B cell (primary cell): ENCODE data around the gene FGD1. TPM values are rescaled to one million over a fixed set of nuclear protein-coding genes. Genes with fewer than 3 reads are reported as not detected.

Experiments
- ATAC-seq: fragments of 200-7000 bp; cut with Tn5 transposase; one replicate; pipeline ENCODE4 v1.10.0; 2021; ENCODE audit warnings: low read depth, mild to moderate bottlenecking, moderate number of reproducible peaks, moderate library complexity
- CTCF ChIA-PET: fragments of 350-600 bp; sonication (Branson Sonifier 250); formaldehyde crosslinking; loops from one replicate; lab custom pipeline; 2021; ENCODE audit warnings: antibody characterized with exemption, inconsistent platforms; lab: Charles Lee
- POLR2A ChIA-PET: fragments of 350-600 bp; sonication (Branson Sonifier 250); formaldehyde crosslinking; loops from one replicate; lab custom pipeline; 2021; ENCODE audit warnings: antibody characterized with exemption; lab: Charles Lee
- DNase-seq: peaks from one replicate; pipeline ENCODE4 v3.0.0; 2013
- H2AFZ ChIP-seq: 2 replicates; pipeline ENCODE4 v1.6.1; 2012; ENCODE audit warnings: mild to moderate bottlenecking, low read depth, low read length; ENCODE audit not compliant: insufficient read depth, poor library complexity, severe bottlenecking
- H3K27ac ChIP-seq, 2 donors: 1 replicate in 1 of 2; 2 replicates in 1 of 2; pipeline ENCODE4 v1.5.1; 2012 to 2013; ENCODE audit warnings: low read length in 2 of 2, mild to moderate bottlenecking in 2 of 2, moderate library complexity in 1 of 2
- H3K27me3 ChIP-seq, 4 experiments: fragments of 200-600 bp in 1 of 4; sonication (generic) in 1 of 4; replicated peaks in 1 of 4; 1 replicate in 2 of 4; 2 replicates in 2 of 4; pipeline versions ENCODE4 v1.6.1 to v1.7.0; 2013 to 2016; ENCODE audit warnings: low read length in 3 of 4, mild to moderate bottlenecking in 2 of 4, mixed read lengths in 1 of 4, moderate library complexity in 1 of 4; ENCODE audit not compliant: insufficient read depth in 4 of 4, control insufficient read depth in 3 of 4; ENCODE audit errors: control extremely low read depth in 1 of 4
- H3K36me3 ChIP-seq, 2 experiments: replicated peaks in 1 of 2; 1 replicate in 1 of 2; 2 replicates in 1 of 2; pipeline versions ENCODE4 v1.6.1 to v1.7.1; 2013; ENCODE audit warnings: low read length in 1 of 2; ENCODE audit not compliant: insufficient read depth in 2 of 2, control insufficient read depth in 1 of 2; ENCODE audit errors: control extremely low read depth in 1 of 2, extremely low read depth in 1 of 2
- H3K4me1 ChIP-seq, 2 donors: fragments of 200-600 bp in 1 of 2; sonication (generic) in 1 of 2; 1 replicate in 1 of 2; 2 replicates in 1 of 2; pipeline versions ENCODE4 v1.5.1 to v1.6.1; 2013 to 2017; ENCODE audit warnings: low read length in 2 of 2; ENCODE audit not compliant: control insufficient read depth in 2 of 2, insufficient read depth in 2 of 2
- H3K4me2 ChIP-seq: replicated peaks from 2 replicates; pipeline ENCODE3; 2012; ENCODE audit warnings: mild to moderate bottlenecking, low read depth, low read length; ENCODE audit not compliant: poor library complexity, severe bottlenecking
- H3K4me3 ChIP-seq, 5 experiments: fragments of 200-600 bp in 1 of 5; sonication (generic) in 1 of 5; 1 replicate in 3 of 5; 2 replicates in 2 of 5; pipeline versions ENCODE4 v1.5.1 to v1.7.0; 2011 to 2016; ENCODE audit warnings: low read length in 4 of 5, mild to moderate bottlenecking in 4 of 5, low read depth in 2 of 5, control low read depth in 1 of 5, moderate library complexity in 1 of 5; ENCODE audit not compliant: insufficient read depth in 1 of 5; ENCODE audit errors: control extremely low read depth in 1 of 5, extremely low read depth in 1 of 5
- H3K79me2 ChIP-seq: fragments of 200-600 bp; sonication (generic); one replicate; pipeline ENCODE4 v1.6.0; 2016; ENCODE audit warnings: low read length; ENCODE audit not compliant: control insufficient read depth, insufficient read depth
- H3K9ac ChIP-seq: fragments of 200-600 bp; sonication (generic); 2 replicates; pipeline ENCODE4 v1.6.1; 2017; ENCODE audit warnings: mild to moderate bottlenecking, low read length, moderate library complexity
- H3K9me3 ChIP-seq, 3 donors: one replicate each; pipeline versions ENCODE4 v1.6.1 to v1.7.1; 2013; ENCODE audit warnings: low read length in 2 of 3; ENCODE audit not compliant: control insufficient read depth in 2 of 3, insufficient read depth in 1 of 3; ENCODE audit errors: control extremely low read depth in 1 of 3
- H4K20me1 ChIP-seq: 2 replicates; pipeline ENCODE4 v1.6.0; 2012; ENCODE audit warnings: mild to moderate bottlenecking, low read length; ENCODE audit not compliant: insufficient read depth, control insufficient read depth, poor library complexity, severe bottlenecking
- H3K27ac Mint-ChIP-seq: one replicate; pipeline ENCODE4 v1.8.0; 2021; ENCODE audit warnings: mixed read lengths
- H3K27me3 Mint-ChIP-seq: one replicate; pipeline ENCODE4 v1.8.0; 2021; ENCODE audit warnings: mixed read lengths
- H3K4me1 Mint-ChIP-seq: one replicate; pipeline ENCODE4 v1.8.0; 2021; ENCODE audit warnings: mixed read lengths
- H3K4me3 Mint-ChIP-seq: one replicate; pipeline ENCODE4 v1.8.0; 2021; ENCODE audit warnings: mixed read lengths
- H3K9me3 Mint-ChIP-seq: one replicate; pipeline ENCODE4 v1.8.0; 2022; ENCODE audit warnings: mixed read lengths; ENCODE audit not compliant: insufficient read depth
- EZH2 ChIP-seq: IDR thresholded peaks from 2 replicates; pipeline ENCODE4 v1.6.1; 2012; ENCODE audit warnings: borderline replicate concordance, low read depth, mild to moderate bottlenecking, moderate library complexity, low read length; ENCODE audit not compliant: insufficient read depth, poor library complexity, severe bottlenecking
- whole genome bisulfite sequencing: methylation state at CpG from one replicate; pipeline ENCODE4 v1.1.5; 2013; ENCODE audit warnings: missing lambda C conversion rate; ENCODE audit not compliant: insufficient coverage; 5-methylcytosine and 5-hydroxymethylcytosine counted together
- intact Hi-C: fragments of 100-400 bp; cut with micrococcal nuclease; formaldehyde crosslinking; loops from one replicate; pipeline ENCODE4 v1.10.0; 2022
- polyA plus RNA-seq: library from polyadenylated mRNA; depleted of rRNA; stranded (reverse); fragments of >200 nt; gene quantifications from 2 replicates; pipeline ENCODE4 v1.2.3, GENCODE V29; 2012
- total RNA-seq, 2 donors: library from RNA; stranded (reverse); fragments of 120-200 nt in 1 of 2; gene quantifications; 1 replicate in 1 of 2; 2 replicates in 1 of 2; pipeline versions ENCODE4 v1.2.3 to v1.2.4, GENCODE V29; 2013 to 2022
- TF ChIP-seq, protein P1 (sequence below): fragments of 200-600 bp; IDR thresholded peaks from one replicate; pipeline ENCODE4 v1.8.0; 2022; ENCODE audit warnings: antibody characterized with exemption, mild to moderate bottlenecking

The FGD1 gene
- total and polyA plus RNA-seq, 2 donors (not counting 1 experiment from before 2014, with no cell fraction given) = 0.20 TPM; not detected in 1

DNA sequence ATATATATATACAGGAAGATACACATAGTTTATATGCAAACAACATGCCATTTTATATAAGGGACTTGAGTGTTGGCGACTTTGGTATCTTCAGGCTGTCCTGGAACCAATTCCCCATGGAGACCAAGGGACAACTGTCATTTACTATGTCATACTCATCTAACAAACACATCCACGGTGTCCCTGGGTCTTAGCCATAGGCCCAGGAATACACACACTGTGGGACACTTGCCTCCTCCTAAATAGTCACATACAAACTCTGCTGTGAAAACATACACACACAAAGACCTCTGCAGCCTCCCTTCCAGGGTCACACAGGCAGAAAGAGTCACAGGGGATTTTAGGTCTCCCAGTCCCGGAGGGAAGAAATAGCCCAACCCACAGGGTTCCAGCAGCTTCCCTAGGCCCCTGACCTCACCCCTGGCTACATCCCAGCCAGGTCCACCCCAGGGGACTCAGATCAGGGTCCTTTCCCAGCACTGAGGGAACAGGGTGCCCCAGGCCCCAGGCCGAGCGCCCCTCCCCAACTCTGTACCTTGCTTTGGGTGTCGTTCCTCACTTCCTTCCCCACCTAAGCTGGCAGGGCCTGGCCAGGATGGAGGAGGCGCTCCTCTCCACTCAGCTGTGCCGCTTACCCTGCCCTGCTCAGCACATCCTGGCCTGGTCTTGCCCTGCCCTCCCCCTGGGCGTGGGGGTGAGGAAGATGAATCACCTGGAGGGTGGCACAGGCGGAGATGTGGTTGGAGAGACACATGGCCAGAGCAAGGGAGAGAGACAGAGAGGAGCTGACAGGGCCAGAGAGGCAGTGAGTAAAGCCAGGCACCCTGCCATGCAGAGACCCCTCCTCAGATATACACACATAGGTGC lies 21.8 kb downstream of the FGD1 start:
- no peak for ATAC-seq
- Histone ChIP-seq H2AFZ (no peak overlapping the region), H3K4me3 (no peak overlapping the region), H4K20me1 (no peaks in the 10 kb centered on the region), H3K36me3 (no peaks in the 10 kb centered on the region), H3K27ac (no peak overlapping the region), H3K27me3 (no peaks in the 10 kb centered on the region), H3K9me3 (no peaks in the 10 kb centered on the region), H3K79me2 (no peaks in the 10 kb centered on the region), H3K4me1 (peaks cover 1% of the 10 kb centered on the region in 2 donors), H3K9ac (no peak overlapping the region), H3K4me2 (no peak overlapping the region)
- DNase-seq = no peak
- TF ChIP-seq, protein P1, sequence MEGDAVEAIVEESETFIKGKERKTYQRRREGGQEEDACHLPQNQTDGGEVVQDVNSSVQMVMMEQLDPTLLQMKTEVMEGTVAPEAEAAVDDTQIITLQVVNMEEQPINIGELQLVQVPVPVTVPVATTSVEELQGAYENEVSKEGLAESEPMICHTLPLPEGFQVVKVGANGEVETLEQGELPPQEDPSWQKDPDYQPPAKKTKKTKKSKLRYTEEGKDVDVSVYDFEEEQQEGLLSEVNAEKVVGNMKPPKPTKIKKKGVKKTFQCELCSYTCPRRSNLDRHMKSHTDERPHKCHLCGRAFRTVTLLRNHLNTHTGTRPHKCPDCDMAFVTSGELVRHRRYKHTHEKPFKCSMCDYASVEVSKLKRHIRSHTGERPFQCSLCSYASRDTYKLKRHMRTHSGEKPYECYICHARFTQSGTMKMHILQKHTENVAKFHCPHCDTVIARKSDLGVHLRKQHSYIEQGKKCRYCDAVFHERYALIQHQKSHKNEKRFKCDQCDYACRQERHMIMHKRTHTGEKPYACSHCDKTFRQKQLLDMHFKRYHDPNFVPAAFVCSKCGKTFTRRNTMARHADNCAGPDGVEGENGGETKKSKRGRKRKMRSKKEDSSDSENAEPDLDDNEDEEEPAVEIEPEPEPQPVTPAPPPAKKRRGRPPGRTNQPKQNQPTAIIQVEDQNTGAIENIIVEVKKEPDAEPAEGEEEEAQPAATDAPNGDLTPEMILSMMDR = no peak
- TF ChIP-seq EZH2 = no peak
- 94% methylated on average over 2 of the region's 10 CpGs for WGBS
- ChIA-PET CTCF (no interaction called here), POLR2A (no interaction called here)
- Mint-ChIP-seq H3K27ac (no peak overlapping the region), H3K4me1 (peaks cover 2% of the 10 kb centered on the region), H3K4me3 (no peak overlapping the region), H3K27me3 (no peaks in the 10 kb centered on the region), H3K9me3 (no peaks in the 10 kb centered on the region)
- intact Hi-C loops = no loop called here

DNA sequence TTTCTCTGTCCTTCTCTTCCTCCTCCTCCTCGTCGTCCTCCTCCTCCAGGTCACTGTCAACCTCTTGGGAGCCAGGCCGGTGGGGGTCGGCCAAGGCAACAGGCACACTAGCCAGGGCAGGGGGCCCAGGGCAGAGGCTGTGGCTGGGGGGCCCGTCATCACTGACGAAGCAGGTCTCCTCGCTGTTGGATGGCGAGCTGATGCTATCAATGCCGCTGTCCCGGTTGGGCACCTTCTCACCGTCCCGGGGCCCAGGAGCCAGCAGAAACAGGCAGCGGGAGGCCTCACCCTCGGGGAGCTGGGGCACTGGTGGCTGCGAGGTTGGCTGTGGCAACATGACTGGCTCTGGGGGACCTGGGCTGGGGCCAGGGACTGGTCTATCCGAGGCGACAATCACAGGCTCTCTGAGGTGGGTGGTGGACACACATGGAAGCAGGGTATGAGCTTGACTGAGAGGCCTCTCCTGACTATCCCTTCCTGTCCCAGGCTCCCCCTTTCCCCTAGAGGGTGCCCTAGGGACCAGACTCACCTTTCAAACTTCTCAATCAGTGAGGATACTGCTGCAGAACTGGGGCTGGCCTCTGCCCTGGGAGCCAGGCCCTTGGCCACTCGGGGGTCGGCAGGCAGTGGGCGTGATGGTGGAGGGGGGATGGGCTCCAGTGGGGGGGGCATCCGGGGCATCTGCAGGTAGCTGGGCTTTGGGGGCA lies 25.8 kb downstream of the FGD1 start:
- ChIA-PET CTCF (no interaction called here), POLR2A (no interaction called here)
- Histone ChIP-seq H3K4me3 (no peak overlapping the region), H3K79me2 (no peaks in the 10 kb centered on the region), H3K4me1 (no peaks in the 10 kb centered on the region), H3K27me3 (no peaks in the 10 kb centered on the region), H3K36me3 (no peaks in the 10 kb centered on the region), H2AFZ (no peak overlapping the region), H3K4me2 (no peak overlapping the region), H3K9me3 (no peaks in the 10 kb centered on the region), H3K9ac (no peak overlapping the region), H4K20me1 (no peaks in the 10 kb centered on the region), H3K27ac (no peak overlapping the region)
- no peak for TF ChIP-seq EZH2
- TF ChIP-seq, protein P1 = no peak
- no peak overlapping the region for H3K4me3 Mint-ChIP-seq
- DNase-seq (no peak), ATAC-seq (no peak)
- H3K4me1 Mint-ChIP-seq = no peaks in the 10 kb centered on the region
- H3K9me3 Mint-ChIP-seq = no peaks in the 10 kb centered on the region
- H3K27ac Mint-ChIP-seq = no peak overlapping the region
- WGBS = 97% methylated on average over 13 of the region's 21 CpGs
- H3K27me3 Mint-ChIP-seq = no peaks in the 10 kb centered on the region
- intact Hi-C loops = no loop called here
